Prostate gland (tissue), 2 donors: Measurements from ENCODE around the gene ADD1. TPM values are rescaled to one million over a fixed set of nuclear protein-coding genes. Genes with fewer than 3 reads are reported as not detected.

Source experiments
- DNase-seq: peaks from one replicate; pipeline ENCODE4 v3.0.0-alpha.2; 2019; ENCODE audit warnings: low spot score
- H3K27ac ChIP-seq, 2 donors: fragments of 200-600 bp; sonication (generic); 2 replicates each; pipeline ENCODE4 v1.5.1; 2017 to 2019
- H3K27me3 ChIP-seq: fragments of 200-600 bp; sonication (generic); replicated peaks from 2 replicates; pipeline ENCODE4 v1.5.1; 2019; ENCODE audit not compliant: insufficient read depth
- H3K36me3 ChIP-seq, 2 donors: fragments of 200-600 bp; sonication (generic); 1 replicate in 1 of 2; 2 replicates in 1 of 2; pipeline versions ENCODE4 v1.5.1 to v1.8.1; 2017 to 2019
- H3K4me1 ChIP-seq: fragments of 200-600 bp; sonication (generic); replicated peaks from 2 replicates; pipeline ENCODE4 v1.5.1; 2019
- H3K4me3 ChIP-seq, 2 donors: fragments of 200-600 bp; sonication (generic); 2 replicates each; pipeline ENCODE4 v1.5.1; 2017 to 2019
- H3K9me3 ChIP-seq: fragments of 200-600 bp; sonication (generic); 2 replicates; pipeline ENCODE4 v1.5.1; 2017
- POLR2A ChIP-seq: fragments of 450-650 bp; IDR thresholded peaks from one replicate; pipeline ENCODE4 v1.6.1; 2016; ENCODE audit warnings: antibody characterized with exemption, mild to moderate bottlenecking
- POLR2AphosphoS5 ChIP-seq: sonication (generic); formaldehyde crosslinking; IDR thresholded peaks from one replicate; pipeline ENCODE4 v1.6.1; 2017; ENCODE audit warnings: antibody characterized with exemption
- WGBS: methylation state at CpG from one replicate; pipeline ENCODE4 v1.1.5; 2018; 5-methylcytosine and 5-hydroxymethylcytosine counted together
- intact Hi-C: fragments of 100-400 bp; cut with DNase I; formaldehyde crosslinking; loops from one replicate; pipeline ENCODE4 v1.14.2; 2022
- total RNA-seq, 2 donors: library from RNA; depleted of rRNA; stranded (reverse); fragments of >200 nt; gene quantifications; one replicate each; pipeline ENCODE4 v1.1.0, GENCODE V29; 2016
- TF ChIP-seq, protein P1 (sequence below), 4 experiments: fragments of 200-600 bp in 2 of 4; fragments of 450-650 bp in 2 of 4; sonication (generic) in 2 of 4; IDR thresholded peaks; 1 replicate in 3 of 4; 2 replicates in 1 of 4; pipeline ENCODE4 v1.5.1; 2016 to 2019; ENCODE audit warnings: antibody characterized with exemption in 4 of 4, mild to moderate bottlenecking in 2 of 4, moderate library complexity in 2 of 4

Gene ADD1
- total RNA-seq, 2 donors from 2014 or later: 164 to 321 TPM

DNA sequence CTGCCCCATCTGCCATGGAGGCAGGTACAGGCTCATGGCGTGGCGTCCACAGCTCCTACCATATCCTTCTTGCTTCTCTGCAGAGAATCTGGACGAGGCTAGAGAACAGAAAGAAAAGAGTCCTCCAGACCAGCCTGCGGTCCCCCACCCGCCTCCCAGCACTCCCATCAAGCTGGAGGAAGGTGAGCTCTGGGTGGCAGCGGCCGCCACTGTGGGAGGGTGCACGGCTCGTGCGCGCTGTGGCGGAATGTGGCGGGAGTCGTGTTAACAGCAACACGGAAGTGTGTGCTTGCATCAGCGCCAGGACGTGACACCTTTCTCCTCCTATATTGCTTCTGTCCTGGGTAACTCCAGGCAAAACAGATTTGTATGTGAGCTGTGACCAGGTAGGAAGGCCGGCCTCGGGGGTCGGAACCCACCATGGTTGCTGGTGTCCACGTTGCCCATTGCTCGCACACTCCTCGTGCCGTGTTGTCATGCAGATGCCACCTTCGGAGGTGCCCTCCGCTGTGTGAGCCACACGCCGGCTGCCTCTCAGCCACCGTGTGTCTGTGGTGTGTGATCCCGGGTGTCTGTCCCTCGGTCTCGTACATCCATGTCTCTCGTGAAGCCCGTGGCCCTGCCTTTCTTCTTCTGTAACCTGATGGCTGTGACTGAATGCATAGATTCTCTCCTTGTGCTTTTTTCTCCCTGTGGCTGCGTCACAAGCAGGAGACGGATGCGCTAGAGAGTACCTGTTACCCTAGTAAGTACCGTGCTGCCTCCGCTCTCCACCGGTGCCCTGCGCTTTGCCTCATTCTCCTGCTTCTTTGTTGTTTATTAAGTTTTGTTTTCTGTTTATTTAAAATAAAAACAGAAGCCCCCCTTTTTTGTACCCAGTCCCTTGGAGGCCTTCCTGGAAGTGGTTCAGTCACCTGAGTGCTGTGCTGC, 82.6 kb downstream of the ADD1 start:
- Histone ChIP-seq H3K27me3 (no peaks in the 10 kb centered on the region), H3K4me1 (peaks cover 13% of the 10 kb centered on the region), H3K4me3 (no peak overlapping the region), H3K27ac (no peak overlapping the region), H3K36me3 (peaks cover 4 to 8% of the 10 kb centered on the region in 2 donors), H3K9me3 (no peaks in the 10 kb centered on the region)
- intact Hi-C loops: no loop called here
- TF ChIP-seq POLR2A (no peak), POLR2AphosphoS5 (no peak)
- TF ChIP-seq, protein P1, sequence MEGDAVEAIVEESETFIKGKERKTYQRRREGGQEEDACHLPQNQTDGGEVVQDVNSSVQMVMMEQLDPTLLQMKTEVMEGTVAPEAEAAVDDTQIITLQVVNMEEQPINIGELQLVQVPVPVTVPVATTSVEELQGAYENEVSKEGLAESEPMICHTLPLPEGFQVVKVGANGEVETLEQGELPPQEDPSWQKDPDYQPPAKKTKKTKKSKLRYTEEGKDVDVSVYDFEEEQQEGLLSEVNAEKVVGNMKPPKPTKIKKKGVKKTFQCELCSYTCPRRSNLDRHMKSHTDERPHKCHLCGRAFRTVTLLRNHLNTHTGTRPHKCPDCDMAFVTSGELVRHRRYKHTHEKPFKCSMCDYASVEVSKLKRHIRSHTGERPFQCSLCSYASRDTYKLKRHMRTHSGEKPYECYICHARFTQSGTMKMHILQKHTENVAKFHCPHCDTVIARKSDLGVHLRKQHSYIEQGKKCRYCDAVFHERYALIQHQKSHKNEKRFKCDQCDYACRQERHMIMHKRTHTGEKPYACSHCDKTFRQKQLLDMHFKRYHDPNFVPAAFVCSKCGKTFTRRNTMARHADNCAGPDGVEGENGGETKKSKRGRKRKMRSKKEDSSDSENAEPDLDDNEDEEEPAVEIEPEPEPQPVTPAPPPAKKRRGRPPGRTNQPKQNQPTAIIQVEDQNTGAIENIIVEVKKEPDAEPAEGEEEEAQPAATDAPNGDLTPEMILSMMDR (IDR thresholded peaks at IDR 0.05): no peak
- 93% methylated on average over 41 of the region's 41 CpGs for WGBS
- no peak for DNase-seq

DNA sequence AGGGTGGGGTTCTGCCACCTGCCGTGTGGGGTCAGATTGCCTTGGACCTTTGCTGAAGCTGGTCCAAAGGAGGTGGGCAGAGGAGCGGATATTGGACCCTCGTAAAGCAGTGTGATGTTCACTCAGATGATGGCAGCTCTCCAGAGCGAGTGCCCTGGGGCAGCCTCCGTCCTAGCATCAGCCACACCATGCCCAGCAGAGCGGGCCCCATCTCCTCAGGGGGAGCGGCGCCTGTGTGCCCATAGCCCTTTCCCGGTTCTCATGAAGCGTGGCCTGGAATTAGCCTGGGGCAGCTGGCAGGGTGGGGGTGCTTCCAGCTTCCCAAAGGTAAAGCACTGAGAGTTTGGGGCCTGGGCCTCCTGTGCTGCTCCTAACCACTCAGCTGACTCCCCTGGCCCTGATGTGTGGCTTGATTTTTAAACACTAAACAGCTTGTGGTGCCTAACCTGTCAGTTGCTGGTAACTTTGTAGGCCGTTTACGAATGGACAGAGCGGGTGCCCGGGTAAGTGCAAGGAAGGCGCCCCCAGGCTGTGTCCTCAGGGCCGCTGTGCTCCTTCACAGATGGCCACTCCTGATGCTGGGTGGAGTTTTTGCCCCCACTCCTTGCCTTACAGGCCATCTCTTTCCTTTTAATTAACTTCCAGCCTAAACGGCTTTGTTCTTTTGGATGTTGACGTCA, 83.5 kb downstream of the ADD1 start:
- no peaks in the 10 kb centered on the region for H3K9me3 ChIP-seq
- no peak for DNase-seq
- H3K27me3 ChIP-seq: no peaks in the 10 kb centered on the region
- 93% methylated on average over 18 of the region's 18 CpGs for WGBS
- H3K27ac ChIP-seq: no peak overlapping the region
- no peak for TF ChIP-seq POLR2AphosphoS5
- TF ChIP-seq POLR2A: no peak
- TF ChIP-seq, protein P1 (IDR thresholded peaks at IDR 0.05): no peak
- intact Hi-C loops: no loop called here
- peaks cover 15% of the 10 kb centered on the region for H3K4me1 ChIP-seq
- peaks cover 4 to 8% of the 10 kb centered on the region in 2 donors for H3K36me3 ChIP-seq
- no peak overlapping the region for H3K4me3 ChIP-seq

DNA sequence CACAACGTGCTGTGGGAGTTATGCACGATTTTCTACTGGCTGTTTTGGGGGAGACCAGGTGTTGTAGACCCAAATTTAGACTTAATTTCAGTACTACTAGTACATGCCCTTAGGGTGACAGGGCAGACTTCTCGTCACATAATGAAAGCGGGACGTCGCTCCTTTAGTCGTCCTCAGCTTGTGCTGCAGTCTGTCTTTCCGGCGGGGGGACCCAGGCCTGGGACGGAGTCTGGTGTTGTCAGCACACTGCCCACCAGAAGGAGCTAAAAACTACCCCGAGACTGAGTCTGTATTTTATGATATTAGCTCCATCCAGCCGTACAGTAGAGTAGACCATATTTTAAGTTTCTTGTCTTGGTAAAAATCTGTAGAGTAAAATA, 84.0 kb downstream of the ADD1 start:
- no peak overlapping the region for H3K27ac ChIP-seq
- H3K4me3 ChIP-seq: no peak overlapping the region
- no peak for DNase-seq
- TF ChIP-seq, protein P1 (IDR thresholded peaks at IDR 0.05): no peak
- TF ChIP-seq POLR2A (no peak), POLR2AphosphoS5 (no peak)
- H3K27me3 ChIP-seq: no peaks in the 10 kb centered on the region
- WGBS: 92% methylated on average over 12 of the region's 12 CpGs
- no peaks in the 10 kb centered on the region for H3K9me3 ChIP-seq
- peaks cover 4 to 8% of the 10 kb centered on the region in 2 donors for H3K36me3 ChIP-seq
- H3K4me1 ChIP-seq: peaks cover 15% of the 10 kb centered on the region
- intact Hi-C loops: no loop called here

DNA sequence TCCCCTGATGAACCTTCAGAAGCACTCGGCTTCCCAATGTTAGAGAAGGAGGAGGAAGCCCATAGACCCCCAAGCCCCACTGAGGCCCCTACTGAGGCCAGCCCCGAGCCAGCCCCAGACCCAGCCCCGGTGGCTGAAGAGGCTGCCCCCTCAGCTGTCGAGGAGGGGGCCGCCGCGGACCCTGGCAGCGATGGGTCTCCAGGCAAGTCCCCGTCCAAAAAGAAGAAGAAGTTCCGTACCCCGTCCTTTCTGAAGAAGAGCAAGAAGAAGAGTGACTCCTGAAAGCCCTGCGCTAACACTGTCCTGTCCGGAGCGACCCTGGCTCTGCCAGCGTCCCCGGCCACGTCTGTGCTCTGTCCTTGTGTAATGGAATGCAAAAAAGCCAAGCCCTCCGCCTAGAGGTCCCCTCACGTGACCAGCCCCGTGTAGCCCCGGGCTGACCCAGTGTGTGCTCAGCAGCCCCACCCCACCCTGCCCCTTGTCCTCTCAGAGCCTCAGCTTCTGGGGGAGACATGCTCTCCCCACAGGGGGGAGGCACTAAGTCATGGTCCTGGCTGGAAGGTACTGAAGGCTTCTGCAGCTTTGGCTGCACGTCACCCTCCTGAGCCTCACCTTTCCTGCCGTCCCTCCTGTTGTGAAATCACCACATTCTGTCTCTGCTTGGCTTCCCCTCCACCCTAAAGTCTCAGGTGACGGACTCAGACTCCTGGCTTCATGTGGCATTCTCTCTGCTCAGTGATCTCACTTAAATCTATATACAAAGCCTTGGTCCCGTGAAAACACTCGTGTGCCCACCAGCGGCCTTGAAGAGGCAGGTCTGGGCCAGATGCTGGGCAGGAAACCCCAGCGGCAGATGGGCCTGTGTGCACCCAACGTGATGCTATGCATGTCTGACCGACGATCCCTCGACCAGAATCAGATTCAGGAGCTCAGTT, 84.9 kb downstream of the ADD1 start:
- Histone ChIP-seq H3K27ac (no peak overlapping the region), H3K9me3 (no peaks in the 10 kb centered on the region), H3K36me3 (peaks cover 4 to 8% of the 10 kb centered on the region in 2 donors), H3K27me3 (no peaks in the 10 kb centered on the region), H3K4me3 (no peak overlapping the region), H3K4me1 (peaks cover 15% of the 10 kb centered on the region)
- no peak for DNase-seq
- 87% methylated on average over 32 of the region's 32 CpGs for WGBS
- intact Hi-C loops: no loop called here
- no peak for TF ChIP-seq POLR2A
- TF ChIP-seq, protein P1 (IDR thresholded peaks at IDR 0.05): no peak
- no peak for TF ChIP-seq POLR2AphosphoS5
